Small intestine (tissue), 7 donors: ENCODE data around the gene PIH1D1. TPM values are rescaled to one million over a fixed set of nuclear protein-coding genes. Genes with fewer than 3 reads are reported as not detected.

Experiments used
- DNase-seq, 2 donors: peaks; one replicate each; pipeline versions ENCODE4 v3.0.0 to v3.0.0-alpha.2; 2013
- FAIRE-seq: peaks from 2 replicates; lab custom pipeline; 2012; peaks lifted over from hg19 to GRCh38; lab: Jason Lieb, UNC
- H3K27ac ChIP-seq, 3 donors: one replicate each; pipeline ENCODE4 v1.5.1; 2013; ENCODE audit warnings: low read length in 2 of 3, mild to moderate bottlenecking in 2 of 3, control low read depth in 1 of 3, inconsistent platforms in 1 of 3, low read depth in 1 of 3, moderate library complexity in 1 of 3
- H3K27me3 ChIP-seq, 3 donors: one replicate each; pipeline ENCODE4 v1.6.1; 2013; ENCODE audit warnings: low read length in 3 of 3, inconsistent platforms in 1 of 3; ENCODE audit not compliant: control insufficient read depth in 3 of 3, insufficient read depth in 3 of 3
- H3K36me3 ChIP-seq, 3 donors: one replicate each; pipeline ENCODE4 v1.6.1; 2013; ENCODE audit warnings: low read length in 3 of 3, inconsistent platforms in 1 of 3, low read depth in 1 of 3, mild to moderate bottlenecking in 1 of 3, moderate library complexity in 1 of 3; ENCODE audit not compliant: control insufficient read depth in 3 of 3, insufficient read depth in 2 of 3
- H3K4me1 ChIP-seq, 3 donors: one replicate each; pipeline ENCODE4 v1.6.1; 2013; ENCODE audit warnings: low read length in 2 of 3, inconsistent platforms in 1 of 3, low read depth in 1 of 3, mild to moderate bottlenecking in 1 of 3, moderate library complexity in 1 of 3; ENCODE audit not compliant: control insufficient read depth in 3 of 3, insufficient read depth in 2 of 3
- H3K4me3 ChIP-seq, 3 donors: one replicate each; pipeline ENCODE4 v1.5.1; 2013; ENCODE audit warnings: low read length in 3 of 3, control low read depth in 1 of 3, inconsistent platforms in 1 of 3, low read depth in 1 of 3, mild to moderate bottlenecking in 1 of 3, moderate library complexity in 1 of 3
- H3K9me3 ChIP-seq, 2 donors: one replicate each; pipeline ENCODE4 v1.6.1; 2013; ENCODE audit warnings: low read depth in 1 of 2, low read length in 1 of 2; ENCODE audit not compliant: control insufficient read depth in 2 of 2, insufficient read depth in 1 of 2
- WGBS, 3 donors: extraction: QIAGEN DNeasy Blood & Tissue Kit; methylation state at CpG; one replicate each; pipeline ENCODE4 v1.1.7; 2013; 5-methylcytosine and 5-hydroxymethylcytosine counted together
- polyA plus RNA-seq, 4 donors: library from polyadenylated mRNA; stranded (reverse) in 3 of 4; unstranded in 1 of 4; fragments of 200-250 nt in 3 of 4; fragments of 120-200 nt in 1 of 4; gene quantifications; one replicate each; pipeline versions ENCODE4 v1.2.1 to v1.2.3, GENCODE V29; 2013
- donor health status: healthy with polysubstance abuse.
- donor health status: control.
- donor health status: control.
- donor health status: Bipolar disorder and iron deficiency.
- donor health status: healthy.

PIH1D1 gene
- polyA plus RNA-seq, 4 donors: 81.1 to 115 (median 89.6) TPM

DNA sequence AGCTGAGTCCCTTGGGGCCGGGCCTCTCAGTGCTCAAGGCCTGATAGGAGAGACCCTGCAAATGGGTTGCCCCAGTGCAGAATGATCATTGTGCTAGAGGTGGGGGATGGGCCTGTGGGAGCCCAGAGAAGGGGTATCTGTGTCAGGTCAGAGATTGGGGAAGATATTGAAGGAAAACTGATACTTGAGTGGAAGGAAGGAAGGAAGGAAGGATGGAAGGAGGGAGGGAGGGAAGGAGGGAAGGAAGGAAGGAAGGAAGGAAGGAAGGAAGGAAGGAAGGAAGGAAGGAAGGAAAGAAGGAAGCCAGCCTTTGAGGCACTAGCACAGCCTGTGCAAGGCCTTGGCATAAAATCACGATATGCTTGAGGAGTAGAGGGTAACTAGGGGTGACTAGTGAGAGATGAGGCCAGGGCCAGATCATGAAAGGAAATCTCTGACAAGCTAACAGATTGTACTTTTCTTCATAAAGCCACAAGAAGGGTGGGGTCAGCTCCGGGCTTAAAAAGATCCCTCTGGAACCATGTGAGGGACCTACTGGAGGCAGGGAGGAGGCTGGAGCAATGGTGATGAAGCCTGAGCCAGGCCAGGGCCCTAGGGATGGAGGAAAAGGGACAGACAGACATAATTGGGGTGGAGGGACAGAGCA, 39.8 kb downstream of the PIH1D1 start:
- Histone ChIP-seq H3K27me3 (peaks cover 0 to 17% (median 2%) of the 10 kb centered on the region in 3 donors), H3K9me3 (no peaks in the 10 kb centered on the region), H3K4me3 (no peak overlapping the region), H3K4me1 (no peaks in the 10 kb centered on the region), H3K27ac (no peak overlapping the region), H3K36me3 (no peaks in the 10 kb centered on the region)
- DNase-seq (no peak), FAIRE-seq (no peak)
- 44 to 75% (median 71%) methylated on average over 3 of the region's 3 CpGs for WGBS, 3 donors

DNA sequence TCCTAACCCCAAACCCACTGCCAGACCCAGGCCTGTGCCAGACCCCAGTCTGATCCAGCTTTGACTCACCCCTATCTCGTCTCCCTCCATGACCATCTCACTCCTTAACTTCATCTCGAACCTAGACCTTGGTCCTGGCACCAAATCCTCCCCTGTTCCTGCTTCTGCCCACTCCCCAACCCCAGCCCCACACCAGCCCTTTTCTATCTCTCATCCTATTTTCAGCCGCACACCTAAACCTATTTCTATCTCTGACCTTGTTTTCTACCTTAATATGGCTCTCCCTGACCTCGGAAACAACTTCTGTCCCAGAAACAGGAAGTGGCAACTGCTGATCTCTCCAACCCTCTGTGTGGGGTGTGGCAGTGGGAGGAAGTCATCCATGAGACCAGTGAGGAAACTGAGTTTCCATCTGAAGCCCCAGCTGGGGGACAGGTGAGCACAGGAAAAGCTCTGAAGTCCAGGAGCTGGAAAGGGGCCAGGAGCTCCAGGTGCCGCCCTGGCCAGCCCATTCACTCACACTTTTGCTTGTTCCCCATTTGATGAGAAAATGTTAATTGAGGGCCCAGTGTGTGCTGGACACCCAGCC, 42.1 kb downstream of the PIH1D1 start:
- WGBS, 3 donors: 49 to 65% (median 55%) methylated on average over 5 of the region's 5 CpGs
- FAIRE-seq (no peak), DNase-seq (peak in 1 of 2 donors; percentile 44)
- Histone ChIP-seq H3K27me3 (peaks cover 0 to 11% (median 2%) of the 10 kb centered on the region in 3 donors), H3K36me3 (no peaks in the 10 kb centered on the region), H3K27ac (peak overlapping the region in 1 of 3 donors; percentile 47), H3K4me1 (no peaks in the 10 kb centered on the region), H3K9me3 (no peaks in the 10 kb centered on the region), H3K4me3 (no peak overlapping the region)

GRCh38 chr19:49408816-49409440, 42.7 kb downstream of the PIH1D1 start:
- DNase-seq: no peak
- Histone ChIP-seq H3K4me3 (no peak overlapping the region), H3K9me3 (no peaks in the 10 kb centered on the region), H3K4me1 (no peaks in the 10 kb centered on the region), H3K36me3 (no peaks in the 10 kb centered on the region), H3K27me3 (peaks cover 0 to 11% (median 2%) of the 10 kb centered on the region in 3 donors), H3K27ac (peak overlapping the region in 1 of 3 donors; percentile 47)
- 72 to 82% (median 78%) methylated on average over 6 to 8 of the region's 8 CpGs for WGBS, 3 donors
- no peak for FAIRE-seq

DNA sequence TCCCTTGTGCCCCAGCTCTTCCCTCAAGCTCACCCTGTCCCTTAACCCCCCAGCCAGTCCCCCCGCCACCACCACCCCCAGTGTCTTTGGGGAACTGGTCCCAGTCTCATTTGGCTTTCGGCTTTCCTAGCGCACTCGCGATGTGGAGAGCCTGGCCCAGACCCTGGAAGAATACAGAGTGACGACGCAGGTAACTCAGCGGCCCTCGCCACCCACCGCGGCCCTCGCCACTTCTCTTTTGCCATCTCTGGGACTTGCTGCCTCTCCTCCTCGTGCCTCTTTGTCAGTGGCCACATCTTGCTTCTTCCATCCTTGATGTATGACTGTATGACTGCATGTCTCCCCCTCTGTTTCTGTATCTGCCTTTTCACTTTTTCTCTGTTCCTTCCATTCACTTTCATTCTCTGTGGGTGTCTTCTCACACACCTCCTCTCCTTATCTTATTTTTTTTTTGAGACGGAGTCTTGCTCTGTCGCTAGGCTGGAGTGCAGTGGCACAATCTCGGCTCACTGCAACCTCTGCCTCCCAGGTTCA, 44.1 kb downstream of the PIH1D1 start:
- no peaks in the 10 kb centered on the region for H3K9me3 ChIP-seq
- 81 to 88% (median 82%) methylated on average over 16 of the region's 16 CpGs for WGBS, 3 donors
- H3K27me3 ChIP-seq: peaks cover 0 to 11% (median 0%) of the 10 kb centered on the region in 3 donors
- H3K36me3 ChIP-seq: no peaks in the 10 kb centered on the region
- FAIRE-seq: no peak
- no peak for DNase-seq
- H3K4me1 ChIP-seq: no peaks in the 10 kb centered on the region
- H3K4me3 ChIP-seq: no peak overlapping the region
- H3K27ac ChIP-seq: no peak overlapping the region

DNA sequence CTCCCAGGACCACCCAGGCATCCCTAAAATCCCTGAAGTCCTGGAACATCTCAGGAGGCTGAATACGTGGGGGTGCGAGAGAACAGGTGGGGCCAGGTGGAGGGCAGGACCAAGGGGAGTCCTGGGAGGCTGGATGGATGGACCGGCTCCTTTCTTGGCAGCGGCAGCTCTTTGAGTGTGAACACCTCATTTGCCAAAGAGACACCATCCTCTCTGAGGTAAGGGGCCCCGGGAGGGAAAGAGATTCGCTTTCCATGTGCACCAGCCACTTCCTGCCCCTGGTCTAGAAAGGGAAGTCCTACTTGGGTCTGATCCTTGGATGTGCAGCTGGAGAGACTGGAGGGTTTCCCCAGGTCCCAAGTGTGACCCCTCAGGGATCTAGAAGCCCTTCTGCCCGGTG, 44.5 kb downstream of the PIH1D1 start:
- Histone ChIP-seq H3K27me3 (peaks cover 0 to 9% (median 0%) of the 10 kb centered on the region in 3 donors), H3K4me1 (no peaks in the 10 kb centered on the region), H3K27ac (no peak overlapping the region), H3K4me3 (no peak overlapping the region), H3K9me3 (no peaks in the 10 kb centered on the region), H3K36me3 (no peaks in the 10 kb centered on the region)
- FAIRE-seq (no peak), DNase-seq (no peak)
- 64 to 85% (median 68%) methylated on average over 6 to 7 of the region's 7 CpGs for WGBS, 3 donors

GRCh38 chr19:49403404-49404187, 48.0 kb downstream of the PIH1D1 start:
- Histone ChIP-seq H3K9me3 (no peaks in the 10 kb centered on the region), H3K4me1 (no peaks in the 10 kb centered on the region)
- no peak for FAIRE-seq

GRCh38 chr19:49400029-49400428, 51.6 kb downstream of the PIH1D1 start:
- Histone ChIP-seq H3K9me3 (no peaks in the 10 kb centered on the region), H3K36me3 (no peaks in the 10 kb centered on the region), H3K27ac (no peak overlapping the region), H3K27me3 (peaks cover 0 to 2% (median 0%) of the 10 kb centered on the region in 3 donors), H3K4me3 (no peak overlapping the region), H3K4me1 (no peaks in the 10 kb centered on the region)
- 89 to 96% (median 95%) methylated on average over 6 of the region's 6 CpGs for WGBS, 3 donors
- FAIRE-seq (no peak), DNase-seq (no peak)

More at GRCh38 chr19:49403404-49404187, 48.0 kb downstream of the PIH1D1 start:
- Histone ChIP-seq H3K27ac (no peak overlapping the region), H3K4me3 (no peak overlapping the region), H3K36me3 (no peaks in the 10 kb centered on the region), H3K27me3 (peaks cover 0 to 6% (median 0%) of the 10 kb centered on the region in 3 donors)
- no peak for DNase-seq
- WGBS, 3 donors: 54 to 63% (median 60%) methylated on average over 7 of the region's 7 CpGs

DNA sequence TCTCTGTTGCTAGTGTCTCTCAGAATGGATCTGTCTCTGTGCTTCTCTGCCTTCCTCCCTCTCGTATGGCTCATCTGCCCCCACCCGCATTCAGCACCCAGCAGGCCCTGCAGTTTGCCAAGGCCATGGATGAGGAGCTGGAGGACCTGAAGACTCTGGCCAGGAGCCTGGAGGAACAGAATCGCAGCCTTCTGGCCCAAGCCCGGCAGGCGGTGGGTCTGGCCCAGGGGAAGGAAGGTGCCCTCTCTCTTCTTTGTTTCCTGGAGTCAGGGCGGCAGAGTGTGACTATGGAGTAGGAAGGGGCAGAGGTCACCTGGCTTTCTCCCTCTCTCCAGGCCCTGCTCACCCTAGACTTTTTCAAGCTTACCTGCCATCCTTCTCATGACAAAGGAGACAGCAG, 52.7 kb downstream of the PIH1D1 start:
- Histone ChIP-seq H3K4me3 (no peak overlapping the region), H3K36me3 (no peaks in the 10 kb centered on the region), H3K27ac (no peak overlapping the region), H3K27me3 (peaks cover 0 to 9% (median 0%) of the 10 kb centered on the region in 3 donors), H3K9me3 (no peaks in the 10 kb centered on the region), H3K4me1 (no peaks in the 10 kb centered on the region)
- FAIRE-seq (no peak), DNase-seq (no peak)
- 68 to 84% (median 76%) methylated on average over 6 of the region's 6 CpGs for WGBS, 3 donors
